GM18858 (cell line): ENCODE measurements around the gene NDUFV3.
"Not testable (repeated sequence)": the region's sequence is repeated elsewhere in the genome, so short reads cannot be mapped to it uniquely, and the experiment has no call there.

ENCODE experiments used
- ATAC-seq: cut with Tn5 transposase; IDR thresholded peaks from one replicate; pipeline ENCODE4 v1.9.1; 2021; ENCODE audit not compliant: unreplicated experiment

Gene NDUFV3

DNA sequence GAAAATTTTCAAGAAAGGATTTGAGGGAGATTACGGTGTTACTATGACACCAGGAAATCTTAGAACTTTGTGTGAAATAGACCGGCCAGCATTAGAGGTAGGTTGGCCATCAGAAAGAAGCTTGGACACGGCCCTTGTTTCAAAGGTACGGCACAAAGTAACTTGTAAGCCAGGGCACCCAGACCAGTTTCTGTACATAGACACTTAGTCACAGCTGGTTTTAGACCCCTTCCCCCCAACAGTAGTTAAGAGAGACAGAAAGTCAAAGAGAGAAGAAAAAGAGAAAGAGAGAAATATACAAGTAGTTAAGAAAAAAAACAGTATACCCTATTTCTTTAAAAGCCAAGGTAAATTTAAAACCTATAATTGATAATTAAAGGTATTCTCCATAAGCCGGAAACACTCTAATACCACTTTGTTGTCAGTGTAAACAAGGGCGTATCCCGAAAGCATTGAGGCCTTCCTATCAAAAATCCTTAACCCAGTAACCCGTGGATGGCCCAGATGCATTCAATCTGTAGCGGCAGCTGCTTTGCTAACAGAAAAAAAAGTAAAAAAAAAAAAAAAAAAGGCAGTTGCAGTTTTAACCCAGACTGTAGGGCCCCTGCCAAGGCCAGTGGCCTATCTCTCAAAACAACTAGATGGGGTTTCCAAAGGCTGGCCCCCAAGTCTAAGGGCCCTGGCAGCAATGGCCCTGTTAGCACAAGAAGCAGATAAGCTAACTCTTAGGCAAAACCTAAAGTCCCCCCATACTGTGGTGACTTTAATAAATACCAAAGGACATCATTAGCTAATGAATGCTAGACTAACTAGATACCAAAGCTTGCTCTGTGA lies 40.2 kb downstream of the NDUFV3 start:
- not testable (repeated sequence) for ATAC-seq

DNA sequence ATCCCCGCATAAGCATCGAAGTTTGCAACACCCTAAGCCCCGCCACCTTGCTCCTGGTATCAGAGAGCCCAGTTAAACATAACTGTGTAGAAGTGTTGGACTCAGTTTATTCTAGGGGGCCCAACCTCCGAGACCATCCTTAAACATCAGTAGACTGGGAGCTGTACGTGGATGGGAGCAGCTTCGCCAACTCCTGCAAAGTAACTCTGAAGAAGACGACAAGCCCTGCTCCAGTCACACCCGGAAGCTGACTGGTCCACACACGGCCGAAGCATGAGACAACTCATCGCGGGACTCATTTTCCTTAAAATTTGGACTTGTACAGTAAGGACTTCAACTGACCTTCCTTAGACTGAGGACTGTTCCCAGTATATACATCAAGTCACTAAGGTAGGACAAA lies 40.9 kb downstream of the NDUFV3 start:
- ATAC-seq: not testable (repeated sequence)

GRCh38 chr21:42936360-42936759 lies 43.3 kb downstream of the NDUFV3 start:
- not testable (repeated sequence) for ATAC-seq

GRCh38 chr21:42937034-42937940 lies 44.2 kb downstream of the NDUFV3 start:
- ATAC-seq: not testable (repeated sequence)

GRCh38 chr21:42937960-42938605 lies 45.0 kb downstream of the NDUFV3 start:
- ATAC-seq: no peak

GRCh38 chr21:42938606-42938995 lies 45.5 kb downstream of the NDUFV3 start:
- not testable (repeated sequence) for ATAC-seq

GRCh38 chr21:42939582-42940413 lies 46.7 kb downstream of the NDUFV3 start:
- no peak for ATAC-seq

DNA sequence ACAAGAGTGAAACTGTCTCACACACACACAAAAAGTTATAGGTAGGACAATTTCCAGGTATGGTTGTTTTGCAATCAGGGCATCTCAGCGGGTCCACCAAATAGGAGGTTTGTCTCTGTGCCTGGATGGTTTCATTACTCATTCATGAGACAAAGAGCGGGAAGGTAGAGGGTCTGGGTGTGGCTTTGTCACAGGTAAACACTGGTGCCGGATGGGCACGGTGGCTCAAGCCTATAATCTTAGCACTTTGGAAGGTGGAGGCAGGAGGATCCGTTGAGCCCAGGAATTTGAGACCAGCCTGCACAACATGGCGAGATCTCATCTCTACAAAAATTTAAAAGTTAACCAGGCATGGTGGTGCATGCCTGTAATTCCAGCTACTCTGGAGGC lies 48.6 kb downstream of the NDUFV3 start:
- no peak for ATAC-seq

DNA sequence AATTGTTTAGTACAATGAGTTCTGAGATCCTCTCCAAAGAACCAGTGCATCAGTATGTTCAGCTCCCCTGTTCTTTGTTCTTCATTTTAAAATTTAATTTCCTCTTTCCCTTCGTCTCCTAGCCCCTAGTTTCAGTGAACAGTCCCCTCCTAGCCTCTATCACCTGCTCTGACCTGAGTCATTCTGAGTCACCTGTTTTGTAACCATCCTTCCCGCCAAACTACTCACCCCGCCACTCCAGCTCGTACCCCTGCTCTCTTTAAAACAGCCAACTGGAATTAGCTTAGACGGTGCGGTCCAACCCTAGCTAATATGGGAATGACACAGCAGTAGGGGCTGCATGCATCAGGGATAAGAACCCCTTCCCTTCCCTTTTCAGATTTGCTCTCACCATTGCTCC lies 49.1 kb downstream of the NDUFV3 start:
- ATAC-seq: no peak

DNA sequence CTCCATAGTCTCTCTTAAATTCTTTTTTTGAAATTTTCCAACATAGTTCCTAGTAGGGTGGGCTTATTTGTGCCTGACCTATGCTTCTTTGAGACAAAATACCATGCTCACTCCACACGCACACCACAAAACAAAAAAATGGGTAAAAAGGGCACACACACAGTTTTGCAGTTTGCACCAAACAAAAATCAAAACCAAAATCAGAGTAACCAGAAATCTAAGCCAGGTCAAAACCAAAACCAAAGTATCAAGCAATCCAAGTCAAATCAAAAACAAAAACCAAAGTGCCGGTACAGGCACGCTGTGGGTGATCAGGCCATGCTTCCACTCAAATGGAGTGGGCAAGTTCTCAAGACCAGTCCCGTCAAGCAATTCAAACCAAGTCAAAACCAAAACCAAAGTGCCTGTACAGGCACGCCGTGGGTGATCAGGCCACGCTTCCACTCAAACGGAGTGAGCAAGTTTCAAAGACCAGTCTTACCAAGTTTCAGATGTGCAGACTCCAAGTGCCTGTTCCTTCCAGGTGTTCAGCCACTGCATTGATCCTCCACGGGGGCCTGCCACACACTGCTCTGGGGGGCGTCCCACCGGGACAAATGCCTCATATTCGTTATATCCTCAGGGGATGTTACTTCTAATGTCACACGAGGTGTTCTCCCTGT lies 56.1 kb downstream of the NDUFV3 start:
- ATAC-seq: not testable (repeated sequence)

DNA sequence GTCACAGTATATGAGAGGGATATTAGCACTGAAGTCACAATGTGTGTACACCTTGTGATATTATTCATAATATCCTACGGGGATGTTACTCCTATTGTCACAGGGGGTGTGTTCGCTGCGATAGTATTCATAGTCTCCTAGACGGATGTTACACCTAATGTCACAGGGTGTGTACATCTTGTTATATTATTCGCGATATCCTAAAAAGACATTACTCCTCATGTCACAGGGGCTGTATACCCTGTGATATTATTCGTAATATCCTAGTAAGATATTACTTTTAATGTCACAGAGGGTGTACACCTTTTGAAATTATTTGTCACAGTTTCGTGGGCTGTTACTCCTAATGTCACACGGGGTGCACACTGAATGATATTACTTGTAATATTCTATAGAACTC lies 58.1 kb downstream of the NDUFV3 start:
- not testable (repeated sequence) for ATAC-seq

- ATAC-seq: no peak
These were observed 63.9 kb downstream of the NDUFV3 start for GRCh38 chr21:42956824-42957630.

GRCh38 chr21:42958122-42958521 lies 65.0 kb downstream of the NDUFV3 start:
- ATAC-seq: not testable (repeated sequence)

- no peak for ATAC-seq
These were observed 66.6 kb downstream of the NDUFV3 start for GRCh38 chr21:42959728-42960127.

- ATAC-seq: no peak
These were observed 69.4 kb downstream of the NDUFV3 start for GRCh38 chr21:42962380-42963007.
